B cell (primary cell): ENCODE data around the gene ANKRD29. TPM values are rescaled to one million over a fixed set of nuclear protein-coding genes. Genes with fewer than 3 reads are reported as not detected.

ENCODE experiments used
- ATAC-seq: fragments of 200-7000 bp; cut with Tn5 transposase; one replicate; pipeline ENCODE4 v1.10.0; 2021; ENCODE audit warnings: low read depth, mild to moderate bottlenecking, moderate number of reproducible peaks, moderate library complexity
- CTCF ChIA-PET: fragments of 350-600 bp; sonication (Branson Sonifier 250); formaldehyde crosslinking; loops from one replicate; lab custom pipeline; 2021; ENCODE audit warnings: antibody characterized with exemption, inconsistent platforms; lab: Charles Lee
- POLR2A ChIA-PET: fragments of 350-600 bp; sonication (Branson Sonifier 250); formaldehyde crosslinking; loops from one replicate; lab custom pipeline; 2021; ENCODE audit warnings: antibody characterized with exemption; lab: Charles Lee
- DNase-seq: peaks from one replicate; pipeline ENCODE4 v3.0.0; 2013
- H2AFZ ChIP-seq: 2 replicates; pipeline ENCODE4 v1.6.1; 2012; ENCODE audit warnings: mild to moderate bottlenecking, low read depth, low read length; ENCODE audit not compliant: insufficient read depth, poor library complexity, severe bottlenecking
- H3K27ac ChIP-seq, 2 donors: 1 replicate in 1 of 2; 2 replicates in 1 of 2; pipeline ENCODE4 v1.5.1; 2012 to 2013; ENCODE audit warnings: low read length in 2 of 2, mild to moderate bottlenecking in 2 of 2, moderate library complexity in 1 of 2
- H3K27me3 ChIP-seq, 4 experiments: fragments of 200-600 bp in 1 of 4; sonication (generic) in 1 of 4; replicated peaks in 1 of 4; 1 replicate in 2 of 4; 2 replicates in 2 of 4; pipeline versions ENCODE4 v1.6.1 to v1.7.0; 2013 to 2016; ENCODE audit warnings: low read length in 3 of 4, mild to moderate bottlenecking in 2 of 4, mixed read lengths in 1 of 4, moderate library complexity in 1 of 4; ENCODE audit not compliant: insufficient read depth in 4 of 4, control insufficient read depth in 3 of 4; ENCODE audit errors: control extremely low read depth in 1 of 4
- H3K36me3 ChIP-seq, 2 experiments: replicated peaks in 1 of 2; 1 replicate in 1 of 2; 2 replicates in 1 of 2; pipeline versions ENCODE4 v1.6.1 to v1.7.1; 2013; ENCODE audit warnings: low read length in 1 of 2; ENCODE audit not compliant: insufficient read depth in 2 of 2, control insufficient read depth in 1 of 2; ENCODE audit errors: control extremely low read depth in 1 of 2, extremely low read depth in 1 of 2
- H3K4me1 ChIP-seq, 2 donors: fragments of 200-600 bp in 1 of 2; sonication (generic) in 1 of 2; 1 replicate in 1 of 2; 2 replicates in 1 of 2; pipeline versions ENCODE4 v1.5.1 to v1.6.1; 2013 to 2017; ENCODE audit warnings: low read length in 2 of 2; ENCODE audit not compliant: control insufficient read depth in 2 of 2, insufficient read depth in 2 of 2
- H3K4me2 ChIP-seq: replicated peaks from 2 replicates; pipeline ENCODE3; 2012; ENCODE audit warnings: mild to moderate bottlenecking, low read depth, low read length; ENCODE audit not compliant: poor library complexity, severe bottlenecking
- H3K4me3 ChIP-seq, 5 experiments: fragments of 200-600 bp in 1 of 5; sonication (generic) in 1 of 5; 1 replicate in 3 of 5; 2 replicates in 2 of 5; pipeline versions ENCODE4 v1.5.1 to v1.7.0; 2011 to 2016; ENCODE audit warnings: low read length in 4 of 5, mild to moderate bottlenecking in 4 of 5, low read depth in 2 of 5, control low read depth in 1 of 5, moderate library complexity in 1 of 5; ENCODE audit not compliant: insufficient read depth in 1 of 5; ENCODE audit errors: control extremely low read depth in 1 of 5, extremely low read depth in 1 of 5
- H3K79me2 ChIP-seq: fragments of 200-600 bp; sonication (generic); one replicate; pipeline ENCODE4 v1.6.0; 2016; ENCODE audit warnings: low read length; ENCODE audit not compliant: control insufficient read depth, insufficient read depth
- H3K9ac ChIP-seq: fragments of 200-600 bp; sonication (generic); 2 replicates; pipeline ENCODE4 v1.6.1; 2017; ENCODE audit warnings: mild to moderate bottlenecking, low read length, moderate library complexity
- H3K9me3 ChIP-seq, 3 donors: one replicate each; pipeline versions ENCODE4 v1.6.1 to v1.7.1; 2013; ENCODE audit warnings: low read length in 2 of 3; ENCODE audit not compliant: control insufficient read depth in 2 of 3, insufficient read depth in 1 of 3; ENCODE audit errors: control extremely low read depth in 1 of 3
- H4K20me1 ChIP-seq: 2 replicates; pipeline ENCODE4 v1.6.0; 2012; ENCODE audit warnings: mild to moderate bottlenecking, low read length; ENCODE audit not compliant: insufficient read depth, control insufficient read depth, poor library complexity, severe bottlenecking
- H3K27ac Mint-ChIP-seq: one replicate; pipeline ENCODE4 v1.8.0; 2021; ENCODE audit warnings: mixed read lengths
- H3K27me3 Mint-ChIP-seq: one replicate; pipeline ENCODE4 v1.8.0; 2021; ENCODE audit warnings: mixed read lengths
- H3K4me1 Mint-ChIP-seq: one replicate; pipeline ENCODE4 v1.8.0; 2021; ENCODE audit warnings: mixed read lengths
- H3K4me3 Mint-ChIP-seq: one replicate; pipeline ENCODE4 v1.8.0; 2021; ENCODE audit warnings: mixed read lengths
- H3K9me3 Mint-ChIP-seq: one replicate; pipeline ENCODE4 v1.8.0; 2022; ENCODE audit warnings: mixed read lengths; ENCODE audit not compliant: insufficient read depth
- CTCF ChIP-seq: fragments of 200-600 bp; IDR thresholded peaks from one replicate; pipeline ENCODE4 v1.8.0; 2022; ENCODE audit warnings: antibody characterized with exemption, mild to moderate bottlenecking
- EZH2 ChIP-seq: IDR thresholded peaks from 2 replicates; pipeline ENCODE4 v1.6.1; 2012; ENCODE audit warnings: borderline replicate concordance, low read depth, mild to moderate bottlenecking, moderate library complexity, low read length; ENCODE audit not compliant: insufficient read depth, poor library complexity, severe bottlenecking
- WGBS: methylation state at CpG from one replicate; pipeline ENCODE4 v1.1.5; 2013; ENCODE audit warnings: missing lambda C conversion rate; ENCODE audit not compliant: insufficient coverage; 5-methylcytosine and 5-hydroxymethylcytosine counted together
- intact Hi-C: fragments of 100-400 bp; cut with micrococcal nuclease; formaldehyde crosslinking; loops from one replicate; pipeline ENCODE4 v1.10.0; 2022
- polyA plus RNA-seq: library from polyadenylated mRNA; depleted of rRNA; stranded (reverse); fragments of >200 nt; gene quantifications from 2 replicates; pipeline ENCODE4 v1.2.3, GENCODE V29; 2012
- total RNA-seq, 2 donors: library from RNA; stranded (reverse); fragments of 120-200 nt in 1 of 2; gene quantifications; 1 replicate in 1 of 2; 2 replicates in 1 of 2; pipeline versions ENCODE4 v1.2.3 to v1.2.4, GENCODE V29; 2013 to 2022

Gene ANKRD29
- total and polyA plus RNA-seq, 2 donors (not counting 1 experiment from before 2014, with no cell fraction given), result not detected

- H3K4me1 Mint-ChIP-seq, result no peaks in the 10 kb centered on the region
- intact Hi-C loops, result no loop called here
- CTCF ChIA-PET, result interaction anchor here (1.0 kb wide), 1 partner anchor 186 kb away, joined by 3 read pairs; no protein-coding TSS in a partner anchor
Measured at GRCh38 chr18:23627970-23628369, 34.7 kb downstream of the ANKRD29 start.

DNA sequence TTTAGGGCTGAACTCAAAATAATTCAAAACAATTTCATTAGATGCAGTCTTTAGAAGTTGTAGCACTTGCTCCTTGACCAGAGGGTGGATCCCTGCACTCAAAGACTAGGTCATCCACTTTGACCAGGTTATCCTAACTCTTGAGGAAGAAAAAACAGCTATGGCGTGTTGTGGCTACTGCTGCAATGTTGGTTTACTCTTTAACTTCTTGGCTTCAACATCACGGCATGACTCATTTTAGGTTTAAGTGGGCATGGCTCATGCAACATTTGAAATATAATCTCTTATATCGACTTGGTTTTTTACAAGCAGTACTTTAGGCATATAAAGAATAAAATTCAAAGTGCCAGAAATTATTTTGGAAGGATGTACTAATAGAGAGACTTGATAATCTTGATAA is 35.4 kb downstream of the ANKRD29 start:
- POLR2A ChIA-PET, result no interaction called here
- Histone ChIP-seq H3K79me2 (no peaks in the 10 kb centered on the region), H3K4me2 (no peak overlapping the region), H3K4me1 (no peaks in the 10 kb centered on the region), H3K9me3 (no peaks in the 10 kb centered on the region), H3K9ac (no peak overlapping the region), H2AFZ (no peak overlapping the region), H3K4me3 (no peak overlapping the region), H3K27ac (no peak overlapping the region), H3K27me3 (no peaks in the 10 kb centered on the region), H4K20me1 (no peaks in the 10 kb centered on the region), H3K36me3 (no peaks in the 10 kb centered on the region)
- intact Hi-C loops, result no loop called here
- peaks cover 12% of the 10 kb centered on the region for H3K27me3 Mint-ChIP-seq
- H3K4me1 Mint-ChIP-seq, result no peaks in the 10 kb centered on the region
- ATAC-seq (no peak), DNase-seq (no peak)
- no peak overlapping the region for H3K4me3 Mint-ChIP-seq
- CTCF ChIA-PET, result interaction anchor here (1.9 kb wide), 1 partner anchor 13 kb away, joined by 6 read pairs; no protein-coding TSS in a partner anchor
- WGBS, result 100% methylated on average over 1 of the region's 3 CpGs
- TF ChIP-seq CTCF, result no peak
- TF ChIP-seq EZH2, result no peak
- H3K27ac Mint-ChIP-seq, result no peak overlapping the region
- H3K9me3 Mint-ChIP-seq, result no peaks in the 10 kb centered on the region

More at GRCh38 chr18:23627970-23628369, 34.7 kb downstream of the ANKRD29 start:
- no peak overlapping the region for H3K4me2 ChIP-seq
- POLR2A ChIA-PET, result no interaction called here
- peaks cover 8% of the 10 kb centered on the region for H3K27me3 Mint-ChIP-seq
- no peaks in the 10 kb centered on the region for H3K79me2 ChIP-seq
- H3K9me3 Mint-ChIP-seq, result no peaks in the 10 kb centered on the region
- ATAC-seq (no peak), DNase-seq (no peak)
- TF ChIP-seq CTCF, result no peak
- H2AFZ ChIP-seq, result no peak overlapping the region
- no peak overlapping the region for H3K4me3 Mint-ChIP-seq
- no peaks in the 10 kb centered on the region for H3K4me1 ChIP-seq
- H3K36me3 ChIP-seq, result no peaks in the 10 kb centered on the region
- no peaks in the 10 kb centered on the region for H4K20me1 ChIP-seq
- no peak overlapping the region for H3K27ac Mint-ChIP-seq
- no peak overlapping the region for H3K4me3 ChIP-seq
- no peaks in the 10 kb centered on the region for H3K9me3 ChIP-seq
- no peaks in the 10 kb centered on the region for H3K27me3 ChIP-seq
- H3K27ac ChIP-seq, result no peak overlapping the region
- H3K9ac ChIP-seq, result no peak overlapping the region
